ENCODE results near the gene SNX30.

The SNX30 gene

DNA sequence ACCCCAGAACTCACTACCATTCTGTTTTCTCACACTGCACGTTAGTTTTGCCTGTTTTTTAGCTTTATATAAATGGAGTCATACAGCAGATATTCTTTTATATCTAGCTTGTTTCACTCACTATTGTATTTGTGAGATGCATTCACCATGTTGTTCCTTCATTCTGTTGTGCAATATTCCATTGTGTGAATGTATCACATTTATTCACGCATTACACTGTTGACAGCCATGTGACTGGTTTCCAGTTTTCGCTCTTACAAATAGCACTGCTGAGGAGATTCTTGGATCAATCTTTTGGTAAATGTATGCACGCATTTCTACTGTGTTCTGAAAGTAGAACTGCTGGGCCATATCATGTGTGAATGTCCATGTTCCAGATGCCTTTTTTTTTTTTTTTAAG lies 6.4 kb upstream of the SNX30 start:
- Histone ChIP-seq H3K4me1 (ENCODE audit: insufficient read depth, low read length, severe bottlenecking) (peaks cover 25% of the 10 kb centered on the region), H3K9ac (ENCODE audit: low read length) (no peak overlapping the region), H3K36me3 (ENCODE audit: insufficient read depth, low read length) (no peaks in the 10 kb centered on the region; the same call in 1 of the 2 replicates), H4K20me1 (ENCODE audit: insufficient read depth, low read length) (no peaks in the 10 kb centered on the region), H3K4me2 (ENCODE audit: low read length) (no peak overlapping the region), H3F3A (ENCODE audit: insufficient read depth, low read length) (no peaks in the 10 kb centered on the region), H3K9me2 (ENCODE audit: low read depth, low read length) (no peaks in the 10 kb centered on the region), H3K79me2 (ENCODE audit: insufficient read depth, low read length) (no peaks in the 10 kb centered on the region), H3K27ac (ENCODE audit: low read depth, low read length, poor library complexity, severe bottlenecking) (peak overlapping the region; percentile 57), H3K27me3 (ENCODE audit: insufficient read depth, low read length) (no peaks in the 10 kb centered on the region), H3K9me3 (ENCODE audit: low read length) (no peaks in the 10 kb centered on the region), H2AFZ (ENCODE audit: low read length) (no peak overlapping the region), H3K4me3 (ENCODE audit: low read depth, low read length, poor library complexity, severe bottlenecking) (no peak overlapping the region)
- no peak for TF ChIP-seq EZH2 (IDR thresholded peaks at IDR 0.05; ENCODE audit: borderline replicate concordance, low read length)
- TF ChIP-seq, protein P1, sequence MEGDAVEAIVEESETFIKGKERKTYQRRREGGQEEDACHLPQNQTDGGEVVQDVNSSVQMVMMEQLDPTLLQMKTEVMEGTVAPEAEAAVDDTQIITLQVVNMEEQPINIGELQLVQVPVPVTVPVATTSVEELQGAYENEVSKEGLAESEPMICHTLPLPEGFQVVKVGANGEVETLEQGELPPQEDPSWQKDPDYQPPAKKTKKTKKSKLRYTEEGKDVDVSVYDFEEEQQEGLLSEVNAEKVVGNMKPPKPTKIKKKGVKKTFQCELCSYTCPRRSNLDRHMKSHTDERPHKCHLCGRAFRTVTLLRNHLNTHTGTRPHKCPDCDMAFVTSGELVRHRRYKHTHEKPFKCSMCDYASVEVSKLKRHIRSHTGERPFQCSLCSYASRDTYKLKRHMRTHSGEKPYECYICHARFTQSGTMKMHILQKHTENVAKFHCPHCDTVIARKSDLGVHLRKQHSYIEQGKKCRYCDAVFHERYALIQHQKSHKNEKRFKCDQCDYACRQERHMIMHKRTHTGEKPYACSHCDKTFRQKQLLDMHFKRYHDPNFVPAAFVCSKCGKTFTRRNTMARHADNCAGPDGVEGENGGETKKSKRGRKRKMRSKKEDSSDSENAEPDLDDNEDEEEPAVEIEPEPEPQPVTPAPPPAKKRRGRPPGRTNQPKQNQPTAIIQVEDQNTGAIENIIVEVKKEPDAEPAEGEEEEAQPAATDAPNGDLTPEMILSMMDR (IDR thresholded peaks at IDR 0.05; ENCODE audit: low read length), result no peak

DNA sequence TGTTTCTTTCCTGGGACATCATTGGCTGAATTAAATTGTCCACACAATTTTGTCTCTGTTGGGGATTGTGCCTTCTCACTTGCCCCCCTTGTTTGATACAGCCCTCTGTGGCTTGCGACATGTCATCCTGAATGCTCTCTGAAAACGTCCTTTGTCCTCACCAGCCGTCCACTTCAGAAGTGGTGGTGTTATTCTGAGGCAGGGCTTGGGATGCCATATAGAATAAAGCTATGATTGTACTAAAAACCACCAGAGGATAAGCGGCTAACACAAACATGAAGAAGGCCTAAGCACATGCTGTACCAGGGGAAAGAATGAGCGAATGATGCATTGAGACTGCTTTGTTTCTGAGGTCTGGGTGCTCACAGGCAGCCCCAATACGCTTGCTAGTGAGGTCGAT lies 3.5 kb upstream of the SNX30 start:
- Histone ChIP-seq H3K27ac (ENCODE audit: low read depth, low read length, poor library complexity, severe bottlenecking) (peak overlapping the region; percentile 8), H3K4me2 (ENCODE audit: low read length) (no peak overlapping the region), H3K4me3 (ENCODE audit: low read depth, low read length, poor library complexity, severe bottlenecking) (no peak overlapping the region), H3K9me2 (ENCODE audit: low read depth, low read length) (no peaks in the 10 kb centered on the region), H3K36me3 (ENCODE audit: insufficient read depth, low read length) (no peaks in the 10 kb centered on the region), H3K79me2 (ENCODE audit: insufficient read depth, low read length) (0 out of 2 replicates have a peak, but pooled peaks cover 4% of the 10 kb centered on the region), H2AFZ (ENCODE audit: low read length) (no peak overlapping the region), H3F3A (ENCODE audit: insufficient read depth, low read length) (no peaks in the 10 kb centered on the region), H3K9ac (ENCODE audit: low read length) (no peak overlapping the region), H4K20me1 (ENCODE audit: insufficient read depth, low read length) (no peaks in the 10 kb centered on the region), H3K9me3 (ENCODE audit: low read length) (no peaks in the 10 kb centered on the region), H3K27me3 (ENCODE audit: insufficient read depth, low read length) (no peaks in the 10 kb centered on the region), H3K4me1 (ENCODE audit: insufficient read depth, low read length, severe bottlenecking) (peaks cover 40% of the 10 kb centered on the region)
- TF ChIP-seq, protein P1 (IDR thresholded peaks at IDR 0.05; ENCODE audit: low read length), result no peak
- TF ChIP-seq EZH2 (IDR thresholded peaks at IDR 0.05; ENCODE audit: borderline replicate concordance, low read length), result no peak

DNA sequence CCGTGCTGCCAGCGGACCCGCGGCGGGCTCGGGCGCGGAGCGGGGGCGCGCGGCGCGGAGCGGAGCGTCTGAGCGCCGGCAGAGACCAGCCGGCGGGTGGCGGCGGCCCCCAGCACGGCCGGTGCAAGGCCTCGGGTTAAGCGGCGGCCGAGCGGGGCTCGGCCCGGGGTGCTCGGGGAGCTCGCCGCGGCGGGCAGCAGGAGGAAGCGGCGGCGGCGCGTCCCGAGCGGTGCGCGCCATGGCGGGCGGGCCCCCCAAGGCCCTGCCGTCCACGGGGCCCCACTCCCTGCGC lies 150 bp downstream of the SNX30 start:
- H3K4me3 ChIP-seq (ENCODE audit: low read depth, low read length, poor library complexity, severe bottlenecking), result peak overlapping the region; percentile 96
- H3K9me2 ChIP-seq (ENCODE audit: low read depth, low read length), result no peaks in the 10 kb centered on the region
- H3K9me3 ChIP-seq (ENCODE audit: low read length), result no peaks in the 10 kb centered on the region
- no peaks in the 10 kb centered on the region for H3F3A ChIP-seq (ENCODE audit: insufficient read depth, low read length)
- peak overlapping the region; percentile 83 for H3K4me2 ChIP-seq (ENCODE audit: low read length)
- peak overlapping the region; percentile 49 for H3K27ac ChIP-seq (ENCODE audit: low read depth, low read length, poor library complexity, severe bottlenecking)
- H4K20me1 ChIP-seq (ENCODE audit: insufficient read depth, low read length), result no peaks in the 10 kb centered on the region
- H3K79me2 ChIP-seq (ENCODE audit: insufficient read depth, low read length), result peaks cover 16% of the 10 kb centered on the region; the same call in 1 of the 2 replicates
- H2AFZ ChIP-seq (ENCODE audit: low read length), result no peak overlapping the region
- H3K27me3 ChIP-seq (ENCODE audit: insufficient read depth, low read length), result no peaks in the 10 kb centered on the region
- H3K9ac ChIP-seq (ENCODE audit: low read length), result peak overlapping the region; percentile 89
- TF ChIP-seq, protein P1 (IDR thresholded peaks at IDR 0.05; ENCODE audit: low read length), result no peak
- TF ChIP-seq EZH2 (IDR thresholded peaks at IDR 0.05; ENCODE audit: borderline replicate concordance, low read length), result no peak
- no peaks in the 10 kb centered on the region for H3K36me3 ChIP-seq (ENCODE audit: insufficient read depth, low read length)
- peaks cover 37% of the 10 kb centered on the region for H3K4me1 ChIP-seq (ENCODE audit: insufficient read depth, low read length, severe bottlenecking)
